MCF 10A (cell line): ENCODE data around the gene RNPS1. TPM values are rescaled to one million over a fixed set of nuclear protein-coding genes. Genes with fewer than 3 reads are reported as not detected.

Experiments
- BruUV-seq: library from RNA; stranded (reverse); fragments of 400-500 nt; replicated peaks from 2 replicates; lab custom pipeline; 2021; lab: Mats Ljungman, UMichigan
- CTCF ChIA-PET: fragments of 300-600 bp; sonication (Branson Sonifier 250); formaldehyde crosslinking; extraction: SDS; loops from one replicate; lab custom pipeline; 2021; ENCODE audit warnings: antibody characterized with exemption, inconsistent platforms; lab: Yijun Ruan, JAX
- POLR2A ChIA-PET: fragments of 300-600, 350-650 bp; sonication (Branson Sonifier 250); formaldehyde crosslinking; extraction: SDS; loops from one replicate; lab custom pipeline; 2020; ENCODE audit warnings: antibody characterized with exemption, inconsistent platforms; lab: Yijun Ruan, JAX
- DNase-seq: peaks from one replicate; pipeline ENCODE4 v3.0.0-alpha.2; 2018; ENCODE audit not compliant: unreplicated experiment
- H3K27ac Mint-ChIP-seq: one replicate; pipeline ENCODE4 v1.8.0; 2022; ENCODE audit warnings: mild to moderate bottlenecking, low read depth, mixed read lengths; ENCODE audit not compliant: unreplicated experiment
- H3K27me3 Mint-ChIP-seq: one replicate; pipeline ENCODE4 v1.8.0; 2022; ENCODE audit warnings: mixed read lengths; ENCODE audit not compliant: insufficient read depth, unreplicated experiment
- H3K36me3 Mint-ChIP-seq: one replicate; pipeline ENCODE4 v1.8.0; 2022; ENCODE audit warnings: mild to moderate bottlenecking, moderate library complexity, mixed read lengths; ENCODE audit not compliant: insufficient read depth, unreplicated experiment
- H3K4me1 Mint-ChIP-seq: one replicate; pipeline ENCODE4 v1.8.0; 2022; ENCODE audit warnings: mixed read lengths; ENCODE audit not compliant: insufficient read depth, unreplicated experiment
- H3K4me3 Mint-ChIP-seq: one replicate; pipeline ENCODE4 v1.8.0; 2022; ENCODE audit warnings: mild to moderate bottlenecking, moderate library complexity, mixed read lengths; ENCODE audit not compliant: unreplicated experiment
- H3K9me3 Mint-ChIP-seq: one replicate; pipeline ENCODE4 v1.8.0; 2022; ENCODE audit warnings: mixed read lengths; ENCODE audit not compliant: unreplicated experiment
- CTCF ChIP-seq: fragments of 200-600 bp; IDR thresholded peaks from one replicate; pipeline ENCODE4 v1.8.0; 2022; ENCODE audit warnings: antibody characterized with exemption, mild to moderate bottlenecking; ENCODE audit not compliant: unreplicated experiment
- intact Hi-C: fragments of 100-400 bp; cut with micrococcal nuclease; formaldehyde crosslinking; loops from 2 replicates; pipeline ENCODE4 v1.14.1; 2022
- total RNA-seq: library from RNA; stranded (reverse); gene quantifications from 2 replicates; pipeline ENCODE4 v1.2.3, GENCODE V29; 2022

Gene RNPS1
- total RNA-seq, 1 experiment from 2014 or later: 245 TPM

- CTCF ChIA-PET: interaction anchor here (0.7 to 1.4 kb wide), 4 partner anchors 15 to 949 kb away, joined by 3 to 6 read pairs (median 4); no protein-coding TSS in a partner anchor
- POLR2A ChIA-PET: no interaction called here
- Mint-ChIP-seq H3K36me3 (peaks cover 44% of the 10 kb centered on the region), H3K4me1 (peaks cover 31% of the 10 kb centered on the region), H3K27ac (no peak overlapping the region), H3K9me3 (no peaks in the 10 kb centered on the region), H3K4me3 (no peak overlapping the region), H3K27me3 (no peaks in the 10 kb centered on the region)
- no peak for TF ChIP-seq CTCF
- no TSS peak for BruUV-seq
- DNase-seq: no peak
- intact Hi-C loops: loop anchor here (5.0 kb wide), 1 partner anchor 57 kb away; no protein-coding TSS in a partner anchor
Measured at GRCh38 chr16:2209258-2210008, 58.5 kb downstream of the RNPS1 start.

GRCh38 chr16:2208772-2209171, 59.2 kb downstream of the RNPS1 start:
- intact Hi-C loops: no loop called here
- CTCF ChIA-PET: interaction anchor here (0.9 to 1.4 kb wide), 3 partner anchors 14 to 61 kb away, joined by 3 to 6 read pairs (median 4); no protein-coding TSS in a partner anchor
- Mint-ChIP-seq H3K4me3 (no peak overlapping the region), H3K4me1 (peaks cover 33% of the 10 kb centered on the region), H3K27me3 (no peaks in the 10 kb centered on the region), H3K27ac (no peak overlapping the region), H3K9me3 (no peaks in the 10 kb centered on the region), H3K36me3 (peaks cover 44% of the 10 kb centered on the region)
- TF ChIP-seq CTCF: no peak
- POLR2A ChIA-PET: interaction anchor here (0.6 to 1.0 kb wide), 2 partner anchors 54 to 322 kb away, joined by 3 read pairs; partner anchors contain the start of gene CEMP1
- DNase-seq: no peak
- BruUV-seq: TSS peak; percentile 13

GRCh38 chr16:2208308-2208707, 59.6 kb downstream of the RNPS1 start:
- ChIA-PET CTCF (interaction anchor here (0.7 to 1.0 kb wide), 3 partner anchors 14 to 83 kb away, joined by 3 to 4 read pairs (median 3); no protein-coding TSS in a partner anchor), POLR2A (interaction anchor here (0.6 to 1.0 kb wide), 2 partner anchors 53 to 323 kb away, joined by 3 read pairs; partner anchors contain the start of gene CEMP1)
- intact Hi-C loops: no loop called here
- DNase-seq: no peak
- Mint-ChIP-seq H3K9me3 (no peaks in the 10 kb centered on the region), H3K27ac (no peak overlapping the region), H3K36me3 (peaks cover 44% of the 10 kb centered on the region), H3K4me1 (peaks cover 31% of the 10 kb centered on the region), H3K4me3 (no peak overlapping the region), H3K27me3 (no peaks in the 10 kb centered on the region)
- TF ChIP-seq CTCF: no peak
- no TSS peak for BruUV-seq

GRCh38 chr16:2207872-2208271, 60.1 kb downstream of the RNPS1 start:
- no peak for TF ChIP-seq CTCF
- intact Hi-C loops: no loop called here
- Mint-ChIP-seq H3K4me1 (peaks cover 26% of the 10 kb centered on the region), H3K4me3 (peak overlapping the region; percentile 68), H3K9me3 (no peaks in the 10 kb centered on the region), H3K27ac (peak overlapping the region; percentile 71), H3K27me3 (no peaks in the 10 kb centered on the region), H3K36me3 (peaks cover 42% of the 10 kb centered on the region)
- ChIA-PET CTCF (interaction anchor here (0.7 kb wide), 1 partner anchor 83 kb away, joined by 3 read pairs; no protein-coding TSS in a partner anchor), POLR2A (interaction anchor here (1.0 kb wide), 1 partner anchor 53 kb away, joined by 3 read pairs; no protein-coding TSS in a partner anchor)
- DNase-seq: no peak
- no TSS peak for BruUV-seq
